Loucy (cell line): ENCODE data around the gene UNC79.

Experiments used
- H2AFZ ChIP-seq: fragments of 200-600 bp; sonication (generic); 2 replicates; pipeline ENCODE4 v1.6.0; 2016; ENCODE audit warnings: antibody characterized with exemption, mild to moderate bottlenecking, low read length, moderate library complexity
- H3F3A ChIP-seq: fragments of 200-600 bp; 2 replicates; pipeline ENCODE4 v1.6.0; 2016; ENCODE audit warnings: antibody characterized with exemption, low read depth, mild to moderate bottlenecking
- H3K27me3 ChIP-seq: fragments of 200-600 bp; sonication (generic); 2 replicates; pipeline ENCODE4 v1.6.1; 2014; ENCODE audit warnings: low read length, mild to moderate bottlenecking; ENCODE audit not compliant: insufficient read depth, poor library complexity, severe bottlenecking
- H3K36me3 ChIP-seq: fragments of 200-600 bp; sonication (generic); 2 replicates; pipeline ENCODE4 v1.6.1; 2016; ENCODE audit warnings: low read length; ENCODE audit not compliant: insufficient read depth
- H3K4me1 ChIP-seq: fragments of 200-600 bp; sonication (generic); 2 replicates; pipeline ENCODE4 v1.5.1; 2014; ENCODE audit warnings: low read length, mild to moderate bottlenecking; ENCODE audit not compliant: insufficient read depth, poor library complexity, severe bottlenecking
- H3K4me2 ChIP-seq: fragments of 200-600 bp; sonication (generic); 2 replicates; pipeline ENCODE4 v1.6.0; 2014; ENCODE audit warnings: antibody characterized with exemption, low read length, low read depth, mild to moderate bottlenecking; ENCODE audit not compliant: poor library complexity, severe bottlenecking
- H3K4me3 ChIP-seq: fragments of 200-600 bp; sonication (generic); 2 replicates; pipeline ENCODE4 v1.5.1; 2014; ENCODE audit warnings: low read length, mild to moderate bottlenecking, mixed read lengths; ENCODE audit not compliant: poor library complexity, severe bottlenecking
- H3K79me2 ChIP-seq: fragments of 200-600 bp; sonication (generic); 2 replicates; pipeline ENCODE4 v1.6.1; 2014; ENCODE audit warnings: low read length; ENCODE audit not compliant: insufficient read depth
- H3K9ac ChIP-seq: fragments of 200-600 bp; sonication (generic); 2 replicates; pipeline ENCODE4 v1.6.0; 2014; ENCODE audit warnings: mild to moderate bottlenecking, low read depth, low read length, moderate library complexity; ENCODE audit not compliant: poor library complexity, severe bottlenecking
- H3K9me2 ChIP-seq: fragments of 200-600 bp; sonication (generic); replicated peaks from 2 replicates; pipeline ENCODE4 v1.6.1; 2016; ENCODE audit warnings: low read depth, low read length, mixed read lengths
- H3K9me3 ChIP-seq: fragments of 200-600 bp; sonication (generic); 2 replicates; pipeline ENCODE4 v1.6.1; 2014; ENCODE audit warnings: mild to moderate bottlenecking, antibody characterized with exemption, low read length, low read depth; ENCODE audit not compliant: insufficient read depth
- H4K20me1 ChIP-seq: fragments of 200-600 bp; sonication (generic); 2 replicates; pipeline ENCODE4 v1.6.0; 2014; ENCODE audit warnings: antibody characterized with exemption, low read length, mild to moderate bottlenecking; ENCODE audit not compliant: insufficient read depth, poor library complexity, severe bottlenecking
- CTCF ChIP-seq: fragments of 200-600 bp; sonication (generic); conservative IDR thresholded peaks from 2 replicates; pipeline ENCODE4 v1.5.1; 2014; ENCODE audit warnings: mild to moderate bottlenecking, antibody characterized with exemption, low read length
- EZH2phosphoT487 ChIP-seq: fragments of 200-600 bp; IDR thresholded peaks from 2 replicates; pipeline ENCODE4 v1.6.1; 2018; ENCODE audit warnings: antibody characterized with exemption, mild to moderate bottlenecking, moderate library complexity, borderline replicate concordance

UNC79 gene

GRCh38 chr14:93663317-93663716 is 232.6 kb downstream of the UNC79 start:
- H3K9me2 ChIP-seq, result no peaks in the 10 kb centered on the region
- H3F3A ChIP-seq, result no peaks in the 10 kb centered on the region
- H3K4me2 ChIP-seq, result no peak overlapping the region
- H3K36me3 ChIP-seq, result peaks cover 24% of the 10 kb centered on the region
- H3K4me3 ChIP-seq, result no peak overlapping the region
- TF ChIP-seq CTCF (no peak), EZH2phosphoT487 (no peak)
- H3K79me2 ChIP-seq, result no peaks in the 10 kb centered on the region
- H3K4me1 ChIP-seq, result no peaks in the 10 kb centered on the region
- no peaks in the 10 kb centered on the region for H4K20me1 ChIP-seq
- no peak overlapping the region for H2AFZ ChIP-seq
- no peaks in the 10 kb centered on the region for H3K27me3 ChIP-seq
- no peak overlapping the region for H3K9ac ChIP-seq
- peaks cover 16% of the 10 kb centered on the region; the same call in 1 of the 2 replicates for H3K9me3 ChIP-seq

GRCh38 chr14:93665169-93665568 is 234.4 kb downstream of the UNC79 start:
- Histone ChIP-seq H3K4me1 (no peaks in the 10 kb centered on the region), H3K4me2 (no peak overlapping the region), H3K4me3 (no peak overlapping the region), H3K9me2 (no peaks in the 10 kb centered on the region), H2AFZ (no peak overlapping the region), H3K36me3 (peaks cover 12% of the 10 kb centered on the region), H3F3A (no peaks in the 10 kb centered on the region), H3K9me3 (peaks cover 16% of the 10 kb centered on the region; the same call in 1 of the 2 replicates), H3K79me2 (no peaks in the 10 kb centered on the region), H3K27me3 (no peaks in the 10 kb centered on the region), H3K9ac (no peak overlapping the region), H4K20me1 (no peaks in the 10 kb centered on the region)
- TF ChIP-seq CTCF, result no peak
- TF ChIP-seq EZH2phosphoT487, result no peak

- no peaks in the 10 kb centered on the region for H4K20me1 ChIP-seq
- H3K79me2 ChIP-seq, result no peaks in the 10 kb centered on the region
- H3K27me3 ChIP-seq, result no peaks in the 10 kb centered on the region
- H3K9ac ChIP-seq, result no peak overlapping the region
- TF ChIP-seq CTCF (no peak), EZH2phosphoT487 (no peak)
- H2AFZ ChIP-seq, result no peak overlapping the region
- H3K4me1 ChIP-seq, result no peaks in the 10 kb centered on the region
- peaks cover 16% of the 10 kb centered on the region; the same call in 1 of the 2 replicates for H3K9me3 ChIP-seq
- no peak overlapping the region for H3K4me3 ChIP-seq
- H3K36me3 ChIP-seq, result peaks cover 1% of the 10 kb centered on the region
- H3K4me2 ChIP-seq, result no peak overlapping the region
- H3K9me2 ChIP-seq, result no peaks in the 10 kb centered on the region
- no peaks in the 10 kb centered on the region for H3F3A ChIP-seq
Measured at GRCh38 chr14:93669632-93670031, 238.9 kb downstream of the UNC79 start.
